HG03558 (cell line): ENCODE measurements around the gene SPP1.
"Not testable (repeated sequence)": the region's sequence is repeated elsewhere in the genome, so short reads cannot be mapped to it uniquely, and the experiment has no call there.

Experiments used
- ATAC-seq: cut with Tn5 transposase; IDR thresholded peaks from one replicate; pipeline ENCODE4 v1.9.1; 2021; ENCODE audit warnings: moderate number of reproducible peaks; ENCODE audit not compliant: unreplicated experiment; ENCODE audit errors: extremely low read depth

Gene SPP1

DNA sequence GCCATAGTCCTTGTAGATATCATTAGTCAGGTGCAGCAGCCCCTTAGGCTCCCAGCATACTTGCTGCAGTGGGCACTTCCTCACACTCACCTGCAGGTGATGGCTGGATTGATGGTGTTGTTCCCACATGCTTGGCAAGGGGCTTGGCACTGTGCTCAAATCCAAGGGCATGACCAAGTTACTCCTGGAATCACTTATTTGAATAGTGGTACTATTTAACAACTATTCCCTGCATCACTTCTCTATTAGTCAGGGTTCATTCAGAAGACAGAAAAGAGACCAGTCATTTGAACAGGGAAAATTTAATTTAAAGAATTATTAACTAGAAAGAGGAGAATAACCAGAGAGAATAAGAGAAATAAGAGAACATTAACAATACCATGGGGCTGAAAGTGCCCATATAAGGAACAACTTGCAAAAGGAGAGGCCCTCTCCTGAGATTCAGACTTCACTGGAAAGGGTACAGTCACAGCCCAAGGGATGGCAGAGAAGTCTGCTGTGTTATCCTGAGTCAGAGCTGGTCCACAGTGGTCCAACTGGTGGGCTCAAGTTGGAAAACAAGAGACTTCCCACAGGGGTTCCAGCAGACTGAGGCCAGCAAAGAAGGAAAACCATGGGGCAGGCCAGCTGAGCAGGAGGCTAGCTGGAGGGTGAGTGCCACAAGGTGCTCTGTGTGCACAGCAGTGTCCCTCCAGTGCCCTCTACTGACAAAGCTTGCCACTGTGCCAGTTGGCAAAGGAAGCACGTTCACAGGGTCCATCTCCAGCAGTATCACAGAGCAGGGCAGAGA, 9.8 kb downstream of the SPP1 start:
- ATAC-seq = peak; percentile 70

DNA sequence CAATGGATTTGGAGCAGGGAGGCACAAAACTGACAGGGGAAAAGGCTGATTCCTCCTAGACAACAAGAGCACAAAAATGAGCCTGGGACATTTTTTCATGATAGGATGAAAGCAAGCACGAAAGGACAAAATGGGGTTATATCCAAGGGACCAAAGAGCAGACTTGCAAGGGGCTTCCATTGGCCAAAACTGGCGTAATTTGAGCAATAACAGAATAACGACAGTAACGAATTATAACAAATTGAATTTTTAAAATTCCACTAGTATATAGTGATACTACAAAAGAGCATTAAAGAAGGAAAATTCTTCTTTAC, 10.3 kb downstream of the SPP1 start:
- ATAC-seq = no peak

DNA sequence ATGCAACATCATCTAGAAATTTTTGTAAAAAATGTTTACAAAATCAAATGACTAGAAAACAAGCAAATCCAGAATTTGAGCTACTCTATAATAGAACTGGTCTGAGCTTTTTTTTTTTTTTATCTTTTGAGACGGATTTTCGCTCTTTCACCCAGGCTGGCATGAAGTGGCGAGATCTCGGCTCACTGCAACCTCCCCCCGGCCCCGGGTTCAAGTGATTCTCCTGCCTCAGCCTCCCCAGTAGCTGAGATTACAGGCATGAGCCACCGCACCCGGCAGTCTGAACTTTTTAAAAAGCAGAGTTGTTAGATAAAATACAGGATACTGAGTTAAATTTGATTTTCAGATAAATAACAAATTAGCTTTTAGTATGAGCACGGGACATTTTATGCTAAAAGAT, 11.0 kb downstream of the SPP1 start:
- no peak for ATAC-seq

DNA sequence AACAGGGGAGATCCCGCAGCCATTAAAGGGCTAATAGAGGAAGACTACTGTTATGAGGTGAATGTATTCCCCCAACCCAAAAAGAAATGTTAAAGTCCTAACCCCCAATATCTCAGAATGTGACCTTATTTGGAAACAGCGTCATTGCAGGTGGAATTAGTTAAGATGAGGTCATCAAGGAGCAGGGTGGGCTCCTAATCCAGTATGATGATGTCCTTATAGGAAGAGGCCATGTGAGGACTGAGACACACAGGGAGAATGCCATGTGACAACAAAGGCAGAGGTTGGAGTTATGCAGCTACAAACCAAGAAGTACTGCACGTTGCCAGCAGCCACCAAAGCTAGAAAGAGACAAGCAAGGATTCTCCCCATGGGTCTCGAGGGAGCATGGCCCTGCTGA, 14.3 kb downstream of the SPP1 start:
- no peak for ATAC-seq

DNA sequence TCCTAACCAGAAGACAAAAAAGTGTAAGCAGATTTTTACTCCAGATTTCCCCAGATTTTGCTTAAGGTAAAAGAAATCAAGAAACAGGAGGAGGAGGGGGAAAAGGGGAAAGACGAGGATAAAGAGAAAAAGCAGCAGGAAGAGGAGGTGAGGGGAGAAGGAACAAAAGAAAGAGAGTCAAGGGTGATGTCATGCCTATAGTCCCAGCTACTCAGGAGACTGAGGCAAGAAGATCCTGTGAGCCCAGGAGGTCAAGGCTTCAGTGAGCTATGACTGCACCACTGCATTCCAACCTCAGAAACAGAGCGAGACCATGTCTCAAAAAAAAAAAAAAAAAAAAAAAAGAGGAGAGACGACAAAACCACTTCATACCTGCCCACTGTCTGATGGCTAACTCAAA, 19.9 kb downstream of the SPP1 start:
- no peak for ATAC-seq

DNA sequence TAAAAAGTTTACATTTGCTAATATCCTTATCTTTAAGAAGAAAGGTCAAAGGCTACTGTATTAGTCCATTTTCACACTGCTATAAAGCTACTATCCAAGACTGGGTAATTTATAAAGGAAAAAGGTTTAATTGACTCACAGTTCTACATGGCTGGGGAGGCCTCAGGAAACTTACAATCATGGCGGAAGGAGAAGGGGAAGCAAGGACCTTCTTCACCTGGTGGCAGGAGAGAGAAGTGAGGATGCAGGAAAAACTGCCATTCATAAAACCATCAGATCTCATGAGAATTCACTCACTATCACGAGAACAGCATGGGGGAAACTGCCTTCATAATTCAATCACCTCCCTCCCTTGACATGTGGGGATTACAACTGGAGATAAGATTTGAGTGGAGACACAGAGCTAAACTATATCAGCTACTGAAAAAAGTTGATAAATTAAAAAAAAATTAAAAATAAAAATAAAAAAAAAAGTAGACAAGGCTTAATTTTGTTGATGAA, 23.7 kb downstream of the SPP1 start:
- ATAC-seq = not testable (repeated sequence)

DNA sequence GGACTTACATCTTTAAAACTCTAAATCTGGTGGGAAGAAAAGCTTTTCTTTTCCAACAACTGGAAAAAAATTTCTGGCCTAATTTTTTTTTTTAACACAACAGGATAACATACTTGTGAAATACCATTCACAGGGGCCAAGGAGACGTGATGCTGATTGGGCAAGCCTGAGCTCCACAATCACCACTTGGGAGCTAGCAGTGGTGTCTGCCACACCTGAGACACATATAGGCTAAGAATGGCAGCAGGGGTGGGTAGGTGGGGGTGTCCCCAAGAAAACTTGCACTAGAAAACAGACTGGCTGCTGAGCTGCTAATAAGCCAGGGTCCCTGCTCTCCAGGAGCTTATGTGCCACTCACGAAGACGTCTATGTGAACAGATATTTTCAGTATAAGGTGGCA, 26.4 kb downstream of the SPP1 start:
- ATAC-seq = no peak

DNA sequence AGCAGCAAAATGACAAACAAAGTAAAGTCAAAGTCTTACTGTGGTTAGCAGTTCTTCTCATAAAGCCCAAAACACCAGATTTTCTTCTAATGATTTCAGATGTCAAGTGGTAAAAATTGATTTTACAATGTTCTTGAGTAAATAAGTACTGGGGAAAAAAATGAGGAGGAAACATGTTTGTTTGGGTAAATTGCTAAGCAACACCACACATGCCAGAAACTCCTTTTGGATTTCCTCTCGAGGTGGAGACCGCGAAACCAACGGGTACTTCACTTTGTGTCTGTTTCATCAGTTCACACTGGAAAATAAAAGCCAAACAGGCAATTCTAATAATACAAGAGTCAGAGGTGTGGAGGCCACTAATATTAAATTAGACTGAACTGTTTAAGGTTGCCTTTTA, 27.3 kb downstream of the SPP1 start:
- no peak for ATAC-seq

DNA sequence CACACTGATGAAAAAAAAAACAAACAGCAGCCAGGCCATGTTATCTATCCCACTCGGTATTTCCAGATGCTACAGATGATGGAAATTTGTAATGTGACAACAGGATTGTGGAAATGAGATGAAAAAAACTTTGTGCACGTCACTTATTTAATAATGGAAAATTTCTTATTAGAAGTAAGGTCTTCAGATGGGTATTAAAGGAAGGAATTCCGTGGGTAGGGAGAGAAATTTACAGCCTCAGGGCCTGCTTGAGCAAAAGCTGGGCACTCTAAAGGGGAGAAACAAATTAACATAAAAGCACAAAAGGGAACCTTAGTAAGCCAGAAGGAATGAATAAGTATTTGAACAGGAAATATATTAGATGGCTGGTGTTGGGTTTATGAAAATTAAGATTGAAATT, 27.7 kb downstream of the SPP1 start:
- ATAC-seq = no peak

DNA sequence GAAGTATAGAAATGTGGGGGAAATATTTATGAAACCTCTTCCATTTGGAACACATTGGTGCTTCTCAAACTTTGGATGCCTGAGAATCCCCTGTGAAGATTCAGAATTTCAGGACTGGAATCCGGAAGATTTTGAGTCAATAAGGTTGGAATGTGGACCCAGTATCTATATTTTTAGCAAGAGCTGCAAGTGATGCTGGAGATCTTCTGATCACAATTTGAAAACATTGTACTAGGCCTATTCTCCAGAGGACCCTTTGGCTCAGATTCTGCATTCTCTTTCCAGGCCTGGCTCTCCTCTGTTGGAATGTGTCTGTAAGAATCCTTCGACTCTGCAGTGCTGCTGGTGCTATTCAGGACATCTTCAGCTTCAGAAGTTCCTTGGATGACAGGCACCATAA, 29.6 kb downstream of the SPP1 start:
- ATAC-seq = no peak

DNA sequence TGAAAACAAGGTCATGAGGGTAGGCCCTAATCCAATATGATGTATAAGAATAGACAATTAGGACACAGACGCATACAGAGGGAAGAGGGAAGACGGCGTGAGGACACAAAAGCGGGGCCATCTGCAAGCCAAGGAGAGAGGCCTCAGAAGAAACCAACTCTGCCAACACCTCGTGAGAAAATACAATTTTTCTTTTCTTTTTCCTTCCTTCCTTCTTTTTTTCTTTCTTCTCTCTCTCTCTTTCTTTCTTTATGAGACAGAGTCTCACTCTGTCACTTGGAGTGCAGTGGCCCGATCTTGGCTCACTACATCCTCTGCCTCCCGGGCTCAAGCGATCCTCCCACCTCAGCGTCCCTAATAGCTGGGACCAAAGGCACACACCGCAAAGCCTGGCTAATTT, 30.4 kb downstream of the SPP1 start:
- ATAC-seq = no peak

DNA sequence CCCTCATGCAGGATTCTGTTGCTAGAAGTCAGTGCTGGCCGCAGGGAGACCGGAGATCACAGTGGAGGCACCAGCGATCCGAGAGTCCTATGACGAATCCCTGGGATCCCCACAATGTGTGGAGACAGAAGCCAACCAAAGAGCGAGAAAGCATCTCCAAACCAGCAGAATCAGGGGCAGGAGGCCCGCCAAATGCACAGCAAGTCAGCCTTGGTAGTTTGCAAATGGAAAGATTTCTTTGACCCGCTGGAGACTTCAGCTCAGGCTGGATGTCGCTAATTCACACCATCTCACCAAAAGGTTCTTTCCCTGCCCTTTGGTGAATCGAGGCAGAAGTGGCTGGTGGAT, 31.4 kb downstream of the SPP1 start:
- ATAC-seq = no peak

DNA sequence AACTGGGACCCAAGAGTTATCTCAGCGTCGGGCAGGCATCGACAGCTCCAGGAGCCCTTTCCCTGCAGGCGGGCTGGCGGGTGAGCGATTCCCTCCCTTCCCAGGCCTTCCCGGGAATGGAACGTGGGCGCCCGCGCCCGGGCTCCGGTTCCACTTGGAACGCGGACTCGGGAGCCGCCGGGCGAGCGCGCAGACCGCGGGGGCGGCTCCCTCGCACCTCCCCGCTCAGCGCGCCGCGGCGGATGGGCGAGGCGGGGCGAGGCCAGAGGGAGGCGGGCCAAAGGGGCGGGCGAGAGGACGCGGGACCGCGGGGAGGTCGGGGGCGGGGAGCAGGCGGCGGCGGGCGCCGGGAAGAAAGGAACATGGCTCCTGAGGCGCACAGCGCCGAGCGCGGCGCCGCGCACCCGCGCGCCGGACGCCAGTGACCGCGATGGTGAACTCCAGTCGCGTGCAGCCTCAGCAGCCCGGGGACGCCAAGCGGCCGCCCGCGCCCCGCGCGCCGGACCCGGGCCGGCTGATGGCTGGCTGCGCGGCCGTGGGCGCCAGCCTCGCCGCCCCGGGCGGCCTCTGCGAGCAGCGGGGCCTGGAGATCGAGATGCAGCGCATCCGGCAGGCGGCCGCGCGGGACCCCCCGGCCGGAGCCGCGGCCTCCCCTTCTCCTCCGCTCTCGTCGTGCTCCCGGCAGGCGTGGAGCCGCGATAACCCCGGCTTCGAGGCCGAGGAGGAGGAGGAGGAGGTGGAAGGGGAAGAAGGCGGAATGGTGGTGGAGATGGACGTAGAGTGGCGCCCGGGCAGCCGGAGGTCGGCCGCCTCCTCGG, 32.0 kb downstream of the SPP1 start, which contains the start of gene PKD2:
Gene PKD2 (plus strand): TSS at position 332 of the 818 bp plus-strand sequence. CDS start 99 bp downstream, at position 431.
- ATAC-seq = peak; percentile 79

DNA sequence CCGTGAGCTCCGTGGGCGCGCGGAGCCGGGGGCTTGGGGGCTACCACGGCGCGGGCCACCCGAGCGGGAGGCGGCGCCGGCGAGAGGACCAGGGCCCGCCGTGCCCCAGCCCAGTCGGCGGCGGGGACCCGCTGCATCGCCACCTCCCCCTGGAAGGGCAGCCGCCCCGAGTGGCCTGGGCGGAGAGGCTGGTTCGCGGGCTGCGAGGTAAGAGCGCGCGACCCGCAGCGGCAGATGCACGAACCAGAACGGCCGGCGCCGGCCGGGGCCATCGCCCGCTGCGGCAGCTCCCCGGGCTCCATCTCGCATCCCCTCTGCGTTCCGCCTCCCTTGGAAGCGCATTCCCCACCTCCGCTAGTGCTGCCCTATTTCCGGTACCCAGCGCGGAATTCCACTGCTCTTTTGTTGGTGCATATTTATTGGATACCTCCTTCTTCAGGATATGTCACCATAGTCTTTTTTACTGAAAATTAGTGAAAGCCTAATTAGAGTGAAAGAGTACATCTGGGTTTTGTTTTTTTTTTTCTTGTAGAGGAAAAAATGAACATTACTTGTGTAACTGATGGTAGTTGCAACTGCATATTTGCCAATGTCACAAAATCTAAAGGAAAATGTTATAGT, 32.7 kb downstream of the SPP1 start:
- ATAC-seq = peak; percentile 16

DNA sequence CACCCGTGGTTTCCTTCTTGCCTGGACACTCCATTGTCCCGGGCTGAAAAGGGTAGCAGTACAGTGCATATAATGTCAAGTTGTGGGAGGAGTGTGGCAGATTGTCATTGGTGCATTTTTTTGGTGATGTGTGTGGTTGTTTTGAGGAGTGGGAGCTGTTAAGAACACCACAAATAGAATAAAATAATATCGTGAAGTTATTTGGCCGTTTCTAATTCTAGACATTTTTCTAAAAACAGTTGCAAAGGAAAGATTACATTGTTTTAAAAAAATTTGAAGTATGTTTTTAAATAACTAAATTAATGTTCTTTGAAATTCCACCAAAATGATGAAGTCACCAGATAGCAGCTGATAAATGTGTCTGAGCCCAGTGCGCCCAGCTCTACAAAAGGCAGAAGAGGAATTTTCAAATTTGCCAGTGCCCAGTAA, 33.2 kb downstream of the SPP1 start:
- no peak for ATAC-seq

DNA sequence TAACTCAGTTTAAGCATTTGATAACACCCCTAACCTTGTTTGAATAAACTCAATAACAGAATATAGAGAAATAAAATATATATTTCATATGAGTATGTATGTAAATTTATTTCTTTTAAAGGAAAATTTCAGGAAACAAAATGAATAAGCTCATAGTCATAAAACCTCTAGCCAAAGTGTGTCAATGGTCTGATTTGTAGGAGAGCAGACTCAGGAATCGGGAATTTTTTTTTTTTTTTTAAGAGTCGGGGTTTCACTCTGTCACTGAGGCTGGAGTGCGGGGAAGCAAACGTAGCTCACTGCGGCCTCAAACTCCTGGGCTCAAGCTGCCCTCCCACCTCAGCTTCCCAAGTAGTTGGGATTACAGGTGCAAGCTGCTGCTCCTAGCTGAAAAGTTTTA, 34.4 kb downstream of the SPP1 start:
- ATAC-seq = no peak

DNA sequence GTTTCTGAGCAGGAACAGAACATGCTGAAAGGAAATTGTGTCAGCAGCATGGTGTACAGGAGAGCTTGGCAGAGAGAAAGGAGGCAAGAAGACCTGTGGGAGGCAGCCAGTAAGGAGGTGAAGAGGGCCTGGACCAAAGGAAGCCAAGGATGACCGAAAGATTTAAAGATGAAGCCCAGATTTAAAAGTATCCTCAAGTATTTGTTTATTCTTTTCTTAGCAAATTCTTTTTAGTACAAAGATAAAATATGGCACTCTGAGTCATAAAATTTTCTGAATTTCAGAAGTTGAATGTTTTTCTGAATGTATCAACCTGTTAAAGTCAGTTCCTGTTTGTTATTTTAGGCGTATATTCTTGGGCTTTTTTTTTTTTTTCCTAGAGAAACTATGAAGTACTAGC, 35.5 kb downstream of the SPP1 start:
- ATAC-seq = no peak

DNA sequence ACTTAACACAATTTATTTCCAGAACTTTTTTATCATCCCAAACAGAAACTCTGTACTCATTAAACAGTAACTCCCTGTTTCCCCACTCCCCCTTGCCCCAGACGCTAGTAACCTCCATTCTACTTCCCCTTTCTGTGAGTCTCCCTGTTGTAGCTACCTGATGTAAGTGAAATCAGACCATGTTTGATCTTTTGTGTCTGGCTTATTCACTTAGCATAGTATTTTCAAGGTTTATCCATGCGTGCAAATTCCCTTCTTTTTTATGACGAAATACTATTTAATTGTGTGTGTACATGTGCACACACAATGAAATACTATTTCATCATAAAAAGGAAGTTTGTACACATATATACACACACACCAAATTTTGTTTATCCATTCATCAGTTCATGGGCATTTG, 37.1 kb downstream of the SPP1 start:
- ATAC-seq = peak; percentile 36

DNA sequence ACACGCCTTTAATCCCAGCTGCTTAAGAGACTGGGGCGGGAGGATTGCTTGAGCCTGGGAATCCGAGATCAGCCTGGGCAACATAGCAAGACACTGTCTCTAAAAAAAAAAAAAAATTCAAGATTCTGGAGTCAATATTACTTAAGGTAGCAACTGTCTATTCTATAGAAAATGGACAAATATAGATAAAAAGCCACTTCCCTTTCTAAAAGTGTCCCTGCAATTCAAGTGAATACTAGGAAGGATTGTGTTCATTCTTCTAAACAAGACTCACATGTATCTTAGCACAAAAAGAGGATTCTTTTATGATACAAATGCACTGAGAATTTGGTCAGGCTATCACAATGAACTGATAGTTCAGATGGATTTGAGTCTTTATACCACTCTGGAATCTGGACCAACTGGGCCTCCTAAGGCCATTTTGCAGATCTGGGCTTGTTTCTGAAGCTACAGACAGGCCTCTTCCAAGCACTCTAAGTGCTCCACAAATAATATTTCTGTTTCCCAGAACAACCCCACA, 38.9 kb downstream of the SPP1 start:
- no peak for ATAC-seq

DNA sequence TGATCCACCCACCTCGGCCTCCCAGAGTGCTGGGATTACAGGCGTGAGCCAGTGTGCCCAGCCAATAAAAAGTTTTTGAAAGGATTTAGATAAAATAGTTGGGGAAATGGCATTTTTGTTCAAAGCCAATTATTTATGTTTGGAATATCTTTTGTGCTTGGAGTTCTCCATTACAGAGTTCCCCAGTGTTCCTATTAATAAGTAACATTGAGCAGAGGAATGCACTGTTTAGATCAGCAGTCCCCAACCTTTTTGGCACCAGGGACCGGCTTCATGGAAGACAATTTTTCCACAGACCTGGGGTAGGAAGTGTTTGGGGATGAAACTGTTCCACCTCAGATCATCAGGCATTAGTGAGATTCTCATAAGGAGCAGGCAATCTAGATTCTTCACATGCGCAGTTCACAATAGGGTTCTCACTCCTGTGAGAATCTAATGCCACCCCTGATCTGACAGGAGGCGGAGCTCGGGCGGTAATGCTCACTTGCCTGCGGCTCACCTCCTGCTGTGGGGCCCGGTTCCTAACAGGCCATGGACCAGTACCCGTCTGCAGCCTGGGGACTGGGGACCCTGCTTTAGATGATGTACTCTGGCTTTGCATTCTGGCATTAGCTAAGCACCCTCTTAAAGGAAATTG, 40.3 kb downstream of the SPP1 start:
- ATAC-seq = no peak
